Stimulated activated CD4-positive, alpha-beta T cell treated with anti-CD3 and anti-CD28 coated beads, Interleukin-15, amount 100 ng/mL, for 24 hours (primary cell): ENCODE data around the gene DCTN3.
A peak's percentile ranks its signal among the peaks of the same experiment; 100 is the strongest.
"Not testable (repeated sequence)": the region's sequence is repeated elsewhere in the genome, so short reads cannot be mapped to it uniquely, and the experiment has no call there.

Experiments
- DNase-seq: peaks from one replicate; pipeline ENCODE4 v3.0.0-alpha.2; 2020

Gene DCTN3

DNA sequence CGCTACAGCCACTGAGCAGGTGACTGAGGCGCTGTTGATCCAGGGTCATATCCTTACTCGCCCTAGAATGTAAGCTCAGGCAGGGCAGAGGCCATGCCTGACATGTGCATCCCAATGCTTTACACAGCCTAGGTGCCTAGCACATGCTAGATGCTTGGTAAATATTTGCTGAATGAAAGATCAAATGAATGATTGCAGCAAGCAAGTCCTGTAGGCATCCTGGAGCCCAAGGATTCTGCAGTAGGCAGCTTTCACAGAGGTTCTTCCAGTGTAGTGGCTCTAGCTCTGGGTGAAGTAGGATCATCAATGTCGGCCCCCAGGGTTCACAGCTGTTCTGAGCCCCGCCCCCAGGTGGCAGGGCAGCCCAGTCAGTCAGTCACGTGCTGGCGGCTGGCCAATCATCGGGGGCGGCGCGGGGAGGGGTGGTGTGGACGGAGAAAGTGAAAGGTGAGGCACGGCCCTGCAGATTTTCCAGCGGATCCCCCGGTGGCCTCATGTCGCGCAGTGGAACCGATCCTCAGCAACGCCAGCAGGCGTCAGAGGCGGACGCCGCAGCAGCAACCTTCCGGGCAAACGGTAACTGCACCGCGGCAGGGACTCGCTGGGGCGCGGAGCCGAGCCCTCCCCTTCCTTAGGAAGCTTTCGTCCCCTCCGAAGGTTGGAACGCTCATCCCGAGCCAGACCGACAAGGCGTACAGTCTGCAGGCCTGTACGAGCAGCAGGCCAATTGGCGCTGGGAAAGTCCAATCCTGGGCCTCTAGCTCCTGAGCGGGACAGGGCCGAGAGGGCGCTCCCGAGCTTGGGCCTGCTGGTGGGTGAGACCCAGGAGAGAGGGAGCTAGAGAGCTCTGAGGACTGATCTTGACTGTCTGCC is 26.2 kb upstream of the DCTN3 start, which contains the start of gene GALT:
Gene GALT (plus strand): TSS at position 465 of the 873 bp plus-strand sequence. CDS start 30 bp downstream, at position 495.
- peak; percentile 99 for DNase-seq

GRCh38 chr9:34644766-34645314 is 24.5 kb upstream of the DCTN3 start:
- no peak for DNase-seq

GRCh38 chr9:34642679-34643078 is 22.4 kb upstream of the DCTN3 start:
- no peak for DNase-seq

GRCh38 chr9:34639322-34639721 is 19.0 kb upstream of the DCTN3 start:
- not testable (repeated sequence) for DNase-seq

- no peak for DNase-seq
Measured at GRCh38 chr9:34638138-34638445, 17.8 kb upstream of the DCTN3 start.

- DNase-seq, result peak; percentile 96
Measured at GRCh38 chr9:34637356-34638137, 17.3 kb upstream of the DCTN3 start, which contains the start of gene SIGMAR1. SIGMAR1 (minus strand) TSS chr9:34637787; CDS start chr9:34637697, 90 bp downstream.

DNA sequence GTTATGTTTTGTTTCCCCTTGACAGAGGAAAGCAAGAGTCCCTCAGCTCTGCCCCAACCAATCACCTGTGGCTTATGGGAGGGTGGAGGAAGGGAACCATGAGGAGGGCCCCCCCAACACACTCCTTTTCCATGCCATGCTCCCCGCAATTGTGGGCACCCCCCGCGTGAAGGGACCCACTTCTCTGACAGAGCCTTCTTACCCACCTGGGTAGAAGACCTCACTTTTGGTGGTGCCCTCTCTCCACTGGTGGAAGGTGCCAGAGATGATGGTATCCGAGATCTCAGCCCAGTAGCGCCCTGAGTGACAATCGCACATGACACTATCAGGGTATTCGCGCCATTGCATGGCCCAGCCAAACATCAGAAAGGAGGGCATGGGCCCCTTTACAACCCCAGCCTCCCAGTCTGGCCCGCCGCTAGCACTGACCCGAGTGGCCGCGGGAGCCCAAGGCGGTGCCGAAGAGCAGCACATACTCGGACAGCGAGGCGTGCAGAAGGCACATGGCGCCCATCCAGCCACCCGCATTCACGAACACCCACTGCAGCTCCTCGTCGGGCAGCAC is 16.6 kb upstream of the DCTN3 start:
- DNase-seq, result peak; percentile 41

DNA sequence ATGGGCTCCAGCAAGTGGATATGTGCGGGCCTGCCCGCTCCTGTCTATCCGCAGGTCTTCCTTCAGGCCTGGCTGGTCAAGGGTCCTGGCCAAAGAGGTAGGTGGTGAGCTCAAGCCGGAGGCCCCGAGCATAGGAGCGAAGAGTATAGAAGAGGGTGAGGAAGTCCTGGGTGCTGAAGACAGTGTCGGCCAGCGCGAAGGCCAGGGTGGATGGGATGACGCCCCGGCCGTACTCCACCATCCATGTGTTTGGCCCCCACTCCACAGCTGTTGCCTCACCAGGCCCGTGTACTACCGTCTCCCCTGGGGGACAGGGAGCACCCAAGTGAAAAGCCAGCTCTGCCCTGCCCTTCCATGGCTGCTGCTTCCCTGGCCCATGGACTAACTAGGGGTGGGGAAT is 15.3 kb upstream of the DCTN3 start:
- DNase-seq, result no peak

- no peak for DNase-seq
Measured at GRCh38 chr9:34634551-34635248, 14.4 kb upstream of the DCTN3 start.

- peak; percentile 81 for DNase-seq
Measured at GRCh38 chr9:34633851-34634550, 13.7 kb upstream of the DCTN3 start.

GRCh38 chr9:34633166-34633565 is 12.9 kb upstream of the DCTN3 start:
- no peak for DNase-seq

- no peak for DNase-seq
Measured at GRCh38 chr9:34630402-34631154, 10.3 kb upstream of the DCTN3 start.

DNA sequence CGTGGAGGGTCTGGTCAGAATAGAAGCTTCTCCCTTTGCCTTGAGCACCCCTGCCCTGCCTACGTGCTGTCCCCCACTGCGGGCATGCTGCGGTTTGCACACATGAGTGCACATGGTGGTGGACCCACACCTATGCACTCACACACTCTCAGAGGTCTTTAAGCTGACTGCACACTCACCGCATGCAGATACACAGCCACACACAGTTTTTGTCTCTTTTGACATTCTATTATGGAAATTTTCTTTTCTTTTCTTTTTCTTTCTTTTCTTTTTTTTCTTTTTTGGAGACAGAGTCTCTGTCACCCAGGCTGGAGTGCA is 9.2 kb upstream of the DCTN3 start:
- DNase-seq, result no peak

DNA sequence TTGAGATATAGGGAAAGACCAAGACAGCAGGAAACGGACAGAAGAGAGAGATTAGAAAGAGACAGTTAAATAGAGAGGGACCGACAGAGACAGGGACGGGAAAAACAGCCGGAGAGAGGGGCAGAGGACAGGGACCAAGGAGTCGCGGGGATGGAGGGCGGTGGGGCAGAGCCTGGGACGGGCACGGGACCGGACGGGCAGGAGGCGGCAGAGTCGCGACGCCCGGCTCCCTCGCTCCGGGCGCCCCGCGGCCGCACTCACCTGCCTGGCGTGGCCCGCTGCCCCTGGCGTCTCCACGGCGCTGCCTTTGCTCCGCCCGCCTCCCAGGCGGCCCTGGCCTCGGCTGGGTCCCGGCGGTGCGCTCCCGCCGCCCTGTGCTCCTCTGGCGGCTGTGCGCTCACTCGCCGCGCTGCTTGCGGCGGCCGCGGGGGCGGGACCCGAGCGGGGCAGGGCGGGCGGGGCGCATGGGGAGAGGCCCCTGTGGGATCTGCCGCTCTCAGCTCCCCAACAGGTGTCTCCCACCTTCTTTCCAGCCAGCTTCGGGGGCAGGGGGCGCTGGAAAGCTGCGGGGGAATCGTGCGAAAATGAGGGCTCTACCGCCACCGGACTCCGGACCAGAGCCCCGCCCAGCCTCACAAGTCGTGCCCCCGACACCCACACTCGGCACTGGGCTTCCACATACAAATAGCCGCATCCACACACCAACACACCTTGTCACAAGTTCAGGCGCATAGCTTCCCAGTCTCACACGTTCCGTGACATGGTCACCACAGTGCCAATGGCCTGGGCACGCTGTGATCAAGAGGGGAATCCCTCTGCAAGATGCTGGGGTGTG is 8.6 kb upstream of the DCTN3 start, which contains the start of gene ARID3C:
Gene ARID3C (minus strand): TSS at position 411 of the 835 bp plus-strand sequence. CDS start 1,052 bp downstream, outside the sequence.
- DNase-seq, result peak; percentile 61

- no peak for DNase-seq
Measured at GRCh38 chr9:34627716-34628655, 7.7 kb upstream of the DCTN3 start.

- no peak for DNase-seq
Measured at GRCh38 chr9:34625186-34625486, 4.8 kb upstream of the DCTN3 start.

DNA sequence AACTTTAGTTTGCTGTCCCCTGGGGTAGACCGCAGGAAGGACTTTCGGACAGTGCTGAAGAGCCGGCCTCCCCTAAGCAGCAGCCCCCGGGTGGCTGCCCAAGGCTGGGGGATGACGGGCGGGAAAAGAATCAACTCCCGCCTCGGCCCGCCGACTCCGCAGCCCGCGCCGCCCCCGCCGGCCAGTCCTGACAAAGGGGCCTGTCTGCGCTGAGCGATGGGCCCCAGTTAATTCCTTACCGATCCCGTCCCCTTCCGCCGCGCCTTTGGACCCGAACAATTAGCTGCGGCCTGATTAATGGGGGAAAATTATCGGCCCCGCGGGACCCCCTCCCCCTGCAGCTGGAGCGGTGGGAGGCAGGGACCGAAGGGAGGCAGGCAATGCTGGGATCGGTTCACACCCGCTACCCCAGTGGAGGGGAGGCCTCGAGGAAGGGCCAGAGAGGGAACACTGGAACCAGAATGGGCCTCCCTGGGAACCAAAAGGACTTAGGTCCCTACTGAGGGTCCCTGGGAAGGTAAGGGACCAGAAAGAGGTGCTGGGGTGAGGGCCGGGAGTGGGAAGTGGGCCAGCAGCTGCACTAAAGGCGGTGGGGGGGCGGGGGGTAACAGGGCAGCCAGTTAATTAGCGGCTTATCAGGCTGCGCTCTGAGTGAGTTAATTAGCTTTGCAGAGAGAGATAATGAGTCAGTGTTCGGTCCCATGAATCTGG is 4.3 kb upstream of the DCTN3 start:
- no peak for DNase-seq

- DNase-seq, result peak; percentile 29
Measured at GRCh38 chr9:34623374-34624235, 3.3 kb upstream of the DCTN3 start.
